ENCODE measurements around the gene IQCK.

Gene IQCK

DNA sequence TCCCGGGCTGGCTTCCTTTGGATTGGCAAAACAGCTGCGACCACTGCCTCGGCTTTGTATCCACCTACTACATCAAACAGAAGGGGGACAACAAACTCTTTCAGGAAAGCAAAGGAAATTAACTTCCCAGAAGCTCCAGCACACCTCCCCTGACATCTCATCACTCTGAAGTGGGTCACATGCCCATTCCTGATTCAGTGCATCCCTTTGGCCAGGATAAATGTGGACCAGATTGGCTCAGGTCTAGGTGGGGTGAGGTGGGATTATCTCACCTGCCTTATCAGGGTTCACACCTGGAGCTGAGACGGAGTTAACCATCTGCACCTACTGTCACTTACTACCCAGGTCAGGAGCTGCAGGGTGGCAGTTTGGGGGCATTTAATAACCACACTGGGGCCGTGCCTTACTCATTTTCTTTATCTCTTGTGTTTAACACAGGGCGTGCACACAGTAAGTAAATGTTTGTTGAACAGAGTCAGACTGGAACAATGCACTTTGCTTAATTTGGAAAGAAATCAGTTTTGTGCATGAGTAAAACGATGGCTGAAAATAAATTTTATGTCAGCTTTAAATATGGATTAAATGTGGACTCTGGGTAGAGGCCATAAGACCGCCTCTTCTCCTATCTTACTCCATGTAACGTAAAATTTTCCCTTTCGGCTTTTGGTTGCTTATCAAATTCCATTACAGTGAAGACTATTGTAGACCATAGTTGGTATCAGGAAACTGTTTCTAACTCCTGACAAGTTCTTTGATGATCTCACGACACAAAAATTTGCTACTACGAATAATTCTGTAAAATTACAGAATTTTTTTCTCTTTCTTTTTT, 36.0 kb downstream of the IQCK start:
- TF ChIP-seq, protein P1, sequence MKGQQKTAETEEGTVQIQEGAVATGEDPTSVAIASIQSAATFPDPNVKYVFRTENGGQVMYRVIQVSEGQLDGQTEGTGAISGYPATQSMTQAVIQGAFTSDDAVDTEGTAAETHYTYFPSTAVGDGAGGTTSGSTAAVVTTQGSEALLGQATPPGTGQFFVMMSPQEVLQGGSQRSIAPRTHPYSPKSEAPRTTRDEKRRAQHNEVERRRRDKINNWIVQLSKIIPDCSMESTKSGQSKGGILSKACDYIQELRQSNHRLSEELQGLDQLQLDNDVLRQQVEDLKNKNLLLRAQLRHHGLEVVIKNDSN (IDR thresholded peaks at IDR 0.05), result no peak
- TF ChIP-seq, protein P2, sequence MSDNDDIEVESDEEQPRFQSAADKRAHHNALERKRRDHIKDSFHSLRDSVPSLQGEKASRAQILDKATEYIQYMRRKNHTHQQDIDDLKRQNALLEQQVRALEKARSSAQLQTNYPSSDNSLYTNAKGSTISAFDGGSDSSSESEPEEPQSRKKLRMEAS (IDR thresholded peaks at IDR 0.05), result no peak
- TF ChIP-seq ZBTB7A (IDR thresholded peaks at IDR 0.05; ENCODE audit: low read depth) (no peak), RAD21 (IDR thresholded peaks at IDR 0.05; ENCODE audit: low read depth) (no peak), FOXM1 (IDR thresholded peaks at IDR 0.05; ENCODE audit: borderline replicate concordance, low read depth) (no peak), EGR1 (IDR thresholded peaks at IDR 0.05) (no peak), TCF12 (IDR thresholded peaks at IDR 0.05; ENCODE audit: low read depth) (no peak), YY1 (IDR thresholded peaks at IDR 0.05; ENCODE audit: low read depth) (no peak), TEAD4 (IDR thresholded peaks at IDR 0.05) (no peak), EP300 (IDR thresholded peaks at IDR 0.05; ENCODE audit: borderline replicate concordance) (no peak), TAF1 (IDR thresholded peaks at IDR 0.05; ENCODE audit: low read depth) (no peak), CEBPB (IDR thresholded peaks at IDR 0.05) (no peak), CREB1 (IDR thresholded peaks at IDR 0.05; ENCODE audit: low read depth) (no peak), NFIC (IDR thresholded peaks at IDR 0.05) (no peak)
- TF ChIP-seq, protein P3, sequence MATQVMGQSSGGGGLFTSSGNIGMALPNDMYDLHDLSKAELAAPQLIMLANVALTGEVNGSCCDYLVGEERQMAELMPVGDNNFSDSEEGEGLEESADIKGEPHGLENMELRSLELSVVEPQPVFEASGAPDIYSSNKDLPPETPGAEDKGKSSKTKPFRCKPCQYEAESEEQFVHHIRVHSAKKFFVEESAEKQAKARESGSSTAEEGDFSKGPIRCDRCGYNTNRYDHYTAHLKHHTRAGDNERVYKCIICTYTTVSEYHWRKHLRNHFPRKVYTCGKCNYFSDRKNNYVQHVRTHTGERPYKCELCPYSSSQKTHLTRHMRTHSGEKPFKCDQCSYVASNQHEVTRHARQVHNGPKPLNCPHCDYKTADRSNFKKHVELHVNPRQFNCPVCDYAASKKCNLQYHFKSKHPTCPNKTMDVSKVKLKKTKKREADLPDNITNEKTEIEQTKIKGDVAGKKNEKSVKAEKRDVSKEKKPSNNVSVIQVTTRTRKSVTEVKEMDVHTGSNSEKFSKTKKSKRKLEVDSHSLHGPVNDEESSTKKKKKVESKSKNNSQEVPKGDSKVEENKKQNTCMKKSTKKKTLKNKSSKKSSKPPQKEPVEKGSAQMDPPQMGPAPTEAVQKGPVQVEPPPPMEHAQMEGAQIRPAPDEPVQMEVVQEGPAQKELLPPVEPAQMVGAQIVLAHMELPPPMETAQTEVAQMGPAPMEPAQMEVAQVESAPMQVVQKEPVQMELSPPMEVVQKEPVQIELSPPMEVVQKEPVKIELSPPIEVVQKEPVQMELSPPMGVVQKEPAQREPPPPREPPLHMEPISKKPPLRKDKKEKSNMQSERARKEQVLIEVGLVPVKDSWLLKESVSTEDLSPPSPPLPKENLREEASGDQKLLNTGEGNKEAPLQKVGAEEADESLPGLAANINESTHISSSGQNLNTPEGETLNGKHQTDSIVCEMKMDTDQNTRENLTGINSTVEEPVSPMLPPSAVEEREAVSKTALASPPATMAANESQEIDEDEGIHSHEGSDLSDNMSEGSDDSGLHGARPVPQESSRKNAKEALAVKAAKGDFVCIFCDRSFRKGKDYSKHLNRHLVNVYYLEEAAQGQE (IDR thresholded peaks at IDR 0.05; ENCODE audit: low read depth), result no peak

DNA sequence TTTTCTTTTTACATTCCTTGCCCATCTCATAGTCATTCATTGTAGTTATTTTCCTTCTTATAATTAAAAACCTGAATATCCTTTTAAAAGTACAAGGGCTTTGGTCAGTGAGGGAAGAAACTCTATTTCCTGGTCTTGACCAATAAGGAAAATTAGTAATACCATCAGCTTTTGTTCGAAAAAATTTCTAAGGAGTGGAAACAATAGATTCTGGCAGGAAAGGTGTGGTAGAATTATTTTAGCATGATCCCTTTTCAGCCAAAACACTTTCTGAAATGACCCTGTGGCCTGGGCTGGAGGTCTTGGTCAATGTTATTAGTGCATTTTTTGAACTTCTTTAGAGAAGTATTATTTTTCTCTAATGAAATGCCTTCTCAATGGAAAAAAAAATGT, 36.6 kb downstream of the IQCK start:
- TF ChIP-seq CEBPB (IDR thresholded peaks at IDR 0.05) (no peak), EP300 (IDR thresholded peaks at IDR 0.05; ENCODE audit: borderline replicate concordance) (no peak), TAF1 (IDR thresholded peaks at IDR 0.05; ENCODE audit: low read depth) (no peak), TCF12 (IDR thresholded peaks at IDR 0.05; ENCODE audit: low read depth) (no peak), TEAD4 (IDR thresholded peaks at IDR 0.05) (no peak), YY1 (IDR thresholded peaks at IDR 0.05; ENCODE audit: low read depth) (no peak), CREB1 (IDR thresholded peaks at IDR 0.05; ENCODE audit: low read depth) (no peak), EGR1 (IDR thresholded peaks at IDR 0.05) (no peak), RAD21 (IDR thresholded peaks at IDR 0.05; ENCODE audit: low read depth) (no peak), ZBTB7A (IDR thresholded peaks at IDR 0.05; ENCODE audit: low read depth) (no peak), NFIC (IDR thresholded peaks at IDR 0.05) (no peak), FOXM1 (IDR thresholded peaks at IDR 0.05; ENCODE audit: borderline replicate concordance, low read depth) (no peak)
- TF ChIP-seq, protein P1 (IDR thresholded peaks at IDR 0.05), result no peak
- TF ChIP-seq, protein P2 (IDR thresholded peaks at IDR 0.05), result no peak
- TF ChIP-seq, protein P3 (IDR thresholded peaks at IDR 0.05; ENCODE audit: low read depth), result no peak

DNA sequence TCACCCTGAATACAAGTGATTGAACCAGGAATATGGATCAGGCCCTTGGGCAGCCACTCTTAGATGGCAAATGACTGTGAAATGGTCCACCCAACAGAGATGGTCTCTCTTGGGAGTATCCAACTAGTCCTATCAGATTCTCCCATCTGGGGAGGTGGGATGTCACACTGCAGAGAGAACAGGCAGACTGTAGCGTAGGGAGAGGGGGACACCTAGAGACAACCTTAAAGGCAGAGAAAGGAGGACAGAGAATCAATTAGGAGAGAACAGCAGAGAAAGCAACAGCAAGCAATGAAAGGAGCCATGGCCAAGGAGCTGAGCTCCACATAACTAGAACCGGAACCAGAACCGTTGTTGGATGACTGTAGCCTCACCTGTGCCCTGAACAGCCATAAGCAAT, 37.2 kb downstream of the IQCK start:
- no peak for TF ChIP-seq ZBTB7A (IDR thresholded peaks at IDR 0.05; ENCODE audit: low read depth)

DNA sequence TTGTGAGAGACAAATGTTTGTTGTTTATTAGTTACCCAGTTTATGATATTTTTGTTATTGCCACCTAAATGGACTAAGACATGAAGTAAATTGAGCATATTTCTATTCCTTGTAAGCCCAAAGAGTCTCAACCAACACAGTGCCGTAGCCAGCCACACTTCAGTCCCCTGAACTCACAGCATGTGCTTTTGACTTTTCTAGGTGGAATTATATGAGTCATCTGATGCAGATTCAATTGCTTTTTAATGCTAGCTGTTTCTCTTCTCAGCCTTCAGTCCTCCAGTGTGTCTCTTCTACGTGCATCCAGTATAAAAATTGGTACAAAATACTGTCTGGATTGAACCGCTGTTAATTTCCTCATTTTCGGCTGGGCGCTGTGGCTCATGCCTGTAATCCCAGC, 39.0 kb downstream of the IQCK start:
- TF ChIP-seq TAF1 (IDR thresholded peaks at IDR 0.05; ENCODE audit: low read depth), result no peak
- TF ChIP-seq TCF12 (IDR thresholded peaks at IDR 0.05; ENCODE audit: low read depth), result no peak
- TF ChIP-seq, protein P3 (IDR thresholded peaks at IDR 0.05; ENCODE audit: low read depth), result no peak
- TF ChIP-seq, protein P2 (IDR thresholded peaks at IDR 0.05), result no peak
- no peak for TF ChIP-seq FOXM1 (IDR thresholded peaks at IDR 0.05; ENCODE audit: borderline replicate concordance, low read depth)
- no peak for TF ChIP-seq YY1 (IDR thresholded peaks at IDR 0.05; ENCODE audit: low read depth)
- no peak for TF ChIP-seq CEBPB (IDR thresholded peaks at IDR 0.05)
- TF ChIP-seq EGR1 (IDR thresholded peaks at IDR 0.05), result no peak
- TF ChIP-seq, protein P1 (IDR thresholded peaks at IDR 0.05), result no peak
- no peak for TF ChIP-seq NFIC (IDR thresholded peaks at IDR 0.05)
- TF ChIP-seq TEAD4 (IDR thresholded peaks at IDR 0.05), result no peak
- TF ChIP-seq RAD21 (IDR thresholded peaks at IDR 0.05; ENCODE audit: low read depth), result no peak
- TF ChIP-seq ZBTB7A (IDR thresholded peaks at IDR 0.05; ENCODE audit: low read depth), result no peak
- TF ChIP-seq EP300 (IDR thresholded peaks at IDR 0.05; ENCODE audit: borderline replicate concordance), result no peak
- TF ChIP-seq CREB1 (IDR thresholded peaks at IDR 0.05; ENCODE audit: low read depth), result no peak

All from Ishikawa (cell line).